Breast epithelium (tissue), 3 donors: Measurements from ENCODE around the gene CMTM2.

Experiments
- CTCF ChIP-seq, 3 donors: fragments of 450-650 bp; IDR thresholded peaks; one replicate each; pipeline ENCODE4 v1.5.1; 2016 to 2017; ENCODE audit warnings: antibody characterized with exemption in 3 of 3, mild to moderate bottlenecking in 3 of 3, moderate library complexity in 3 of 3
- POLR2A ChIP-seq: fragments of 450-650 bp; IDR thresholded peaks from one replicate; pipeline ENCODE4 v1.6.1; 2016; ENCODE audit warnings: antibody characterized with exemption, mild to moderate bottlenecking, moderate library complexity
- POLR2AphosphoS5 ChIP-seq, 3 donors: sonication (generic); formaldehyde crosslinking; IDR thresholded peaks; one replicate each; pipeline ENCODE4 v1.6.1; 2017; ENCODE audit warnings: antibody characterized with exemption in 3 of 3

GRCh38 chr16:66598111-66598510 is 18.8 kb downstream of the CMTM2 start:
- TF ChIP-seq CTCF (IDR thresholded peaks at IDR 0.05), result no peak
- no peak for TF ChIP-seq POLR2A
- TF ChIP-seq POLR2AphosphoS5 (IDR thresholded peaks at IDR 0.05), result no peak
